Measurements from ENCODE around the gene KRTAP12-2. TPM values are rescaled to one million over a fixed set of nuclear protein-coding genes. Genes with fewer than 3 reads are reported as not detected.

The KRTAP12-2 gene
- total and polyA plus RNA-seq, 2 donors from 2014 or later: not detected

DNA sequence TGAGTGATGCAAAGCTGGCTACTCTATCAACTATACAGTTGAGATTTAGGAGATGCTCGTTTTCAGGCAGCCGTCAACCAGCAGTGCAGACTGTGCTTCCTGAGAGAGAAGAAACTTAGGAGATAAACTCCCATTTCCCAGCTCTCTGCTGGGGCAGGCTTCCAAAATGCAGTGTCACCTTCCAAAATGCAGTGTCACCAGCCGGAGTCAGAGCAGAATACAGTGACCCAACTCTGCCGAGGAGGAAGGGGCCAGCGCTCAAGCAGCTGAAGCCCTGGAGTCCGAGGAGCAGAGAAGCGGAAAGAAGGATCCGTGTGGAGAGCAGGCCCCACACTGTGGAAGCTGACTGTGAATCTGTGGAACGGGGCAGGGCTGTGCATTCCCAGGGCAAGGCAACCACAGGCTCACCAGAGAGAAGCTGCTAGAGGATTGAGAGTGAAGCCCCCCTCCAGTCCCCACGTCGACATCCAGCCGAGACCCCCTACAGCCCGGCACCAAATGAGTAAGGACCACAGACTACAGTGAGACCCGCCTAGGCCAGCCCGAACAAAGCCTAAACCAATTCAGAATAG lies 15.9 kb upstream of the KRTAP12-2 start:
- Histone ChIP-seq H3K27ac (ENCODE audit: low read depth in 2 of 2, low read length in 2 of 2) (no peak overlapping the region), H3K9me3 (ENCODE audit: control insufficient read depth in 2 of 3, insufficient read depth in 1 of 3, low read length in 3 of 3) (no peaks in the 10 kb centered on the region), H3K27me3 (ENCODE audit: control insufficient read depth, insufficient read depth, low read length) (no peaks in the 10 kb centered on the region), H3K9ac (ENCODE audit: low read length in 3 of 3) (no peak overlapping the region), H3K36me3 (ENCODE audit: control insufficient read depth in 2 of 3, insufficient read depth in 3 of 3, low read length in 3 of 3) (no peaks in the 10 kb centered on the region), H3K4me3 (ENCODE audit: low read length in 3 of 3) (no peak overlapping the region), H3K4me1 (ENCODE audit: control insufficient read depth in 2 of 3, insufficient read depth in 2 of 3, low read depth in 1 of 3, low read length in 3 of 3) (no peaks in the 10 kb centered on the region)
- no peak for TF ChIP-seq CTCF (IDR thresholded peaks at IDR 0.05; ENCODE audit: borderline replicate concordance, extremely low read depth, insufficient read depth)
- FAIRE-seq (no peak), DNase-seq (no peak)
- intact Hi-C loops (cut with DNase I): no loop called here

DNA sequence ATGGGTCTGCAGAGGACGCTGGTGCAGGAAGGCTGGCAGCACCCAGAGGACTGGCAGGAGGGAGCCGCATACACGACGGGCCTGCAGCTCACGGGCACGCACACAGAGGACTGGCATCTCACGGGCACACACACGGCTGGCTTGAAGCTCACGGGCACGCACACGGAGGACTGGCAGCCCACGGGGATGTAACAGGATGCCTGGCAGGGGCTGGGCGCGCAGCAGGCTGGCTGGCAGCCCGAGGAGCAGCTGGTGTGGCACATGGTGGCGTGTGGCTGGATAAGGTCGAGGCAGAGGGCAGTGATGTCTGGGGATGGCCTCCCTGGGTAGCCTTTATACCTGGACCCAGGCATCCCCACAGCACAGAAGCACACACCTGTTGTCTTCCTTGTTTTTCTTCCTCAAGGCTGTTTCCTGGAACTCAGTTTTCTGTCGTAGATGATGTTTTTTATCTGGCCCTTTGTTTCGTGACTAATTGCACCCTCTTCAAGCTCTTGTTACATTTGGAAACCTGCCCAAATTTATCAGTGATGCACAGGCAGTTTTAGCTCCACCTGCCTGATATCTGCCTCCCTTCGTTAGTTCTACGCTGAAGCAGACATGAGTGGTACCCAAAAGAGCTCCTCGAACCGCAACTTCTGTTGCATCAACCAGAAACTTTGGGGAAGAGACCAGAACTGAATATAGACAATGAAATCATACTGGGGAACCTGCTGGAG lies 15.3 kb upstream of the KRTAP12-2 start, which contains the start of gene KRTAP12-1:
Gene KRTAP12-1 (minus strand): TSS at position 303 of the 719 bp plus-strand sequence. CDS start 40 bp downstream, at position 263.
- TF ChIP-seq CTCF (IDR thresholded peaks at IDR 0.05; ENCODE audit: borderline replicate concordance, extremely low read depth, insufficient read depth): no peak
- Histone ChIP-seq H3K27me3 (ENCODE audit: control insufficient read depth, insufficient read depth, low read length) (no peaks in the 10 kb centered on the region), H3K9ac (ENCODE audit: low read length in 3 of 3) (no peak within 1 kb of the TSS), H3K9me3 (ENCODE audit: control insufficient read depth in 2 of 3, insufficient read depth in 1 of 3, low read length in 3 of 3) (no peaks in the 10 kb centered on the region), H3K27ac (ENCODE audit: low read depth in 2 of 2, low read length in 2 of 2) (no peak within 1 kb of the TSS), H3K36me3 (ENCODE audit: control insufficient read depth in 2 of 3, insufficient read depth in 3 of 3, low read length in 3 of 3) (no peaks in the 10 kb centered on the region), H3K4me1 (ENCODE audit: control insufficient read depth in 2 of 3, insufficient read depth in 2 of 3, low read depth in 1 of 3, low read length in 3 of 3) (no peaks in the 10 kb centered on the region), H3K4me3 (ENCODE audit: low read length in 3 of 3) (no peak within 1 kb of the TSS)
- FAIRE-seq (no peak), DNase-seq (no peak)
- intact Hi-C loops (cut with DNase I): no loop called here

GRCh38 chr21:44681152-44681551 lies 14.4 kb upstream of the KRTAP12-2 start:
- Histone ChIP-seq H3K4me1 (ENCODE audit: control insufficient read depth in 2 of 3, insufficient read depth in 2 of 3, low read depth in 1 of 3, low read length in 3 of 3) (no peaks in the 10 kb centered on the region), H3K27ac (ENCODE audit: low read depth in 2 of 2, low read length in 2 of 2) (no peak overlapping the region), H3K36me3 (ENCODE audit: control insufficient read depth in 2 of 3, insufficient read depth in 3 of 3, low read length in 3 of 3) (no peaks in the 10 kb centered on the region), H3K9me3 (ENCODE audit: control insufficient read depth in 2 of 3, insufficient read depth in 1 of 3, low read length in 3 of 3) (no peaks in the 10 kb centered on the region), H3K27me3 (ENCODE audit: control insufficient read depth, insufficient read depth, low read length) (no peaks in the 10 kb centered on the region), H3K9ac (ENCODE audit: low read length in 3 of 3) (no peak overlapping the region), H3K4me3 (ENCODE audit: low read length in 3 of 3) (no peak overlapping the region)
- FAIRE-seq (no peak), DNase-seq (no peak)
- intact Hi-C loops (cut with DNase I): no loop called here
- TF ChIP-seq CTCF (IDR thresholded peaks at IDR 0.05; ENCODE audit: borderline replicate concordance, extremely low read depth, insufficient read depth): no peak
